Measurements from ENCODE around the gene THOC7. TPM values are rescaled to one million over a fixed set of nuclear protein-coding genes. Genes with fewer than 3 reads are reported as not detected.

Gene THOC7
- total RNA-seq, 2 donors from 2014 or later: 65.9 to 72.0 TPM

DNA sequence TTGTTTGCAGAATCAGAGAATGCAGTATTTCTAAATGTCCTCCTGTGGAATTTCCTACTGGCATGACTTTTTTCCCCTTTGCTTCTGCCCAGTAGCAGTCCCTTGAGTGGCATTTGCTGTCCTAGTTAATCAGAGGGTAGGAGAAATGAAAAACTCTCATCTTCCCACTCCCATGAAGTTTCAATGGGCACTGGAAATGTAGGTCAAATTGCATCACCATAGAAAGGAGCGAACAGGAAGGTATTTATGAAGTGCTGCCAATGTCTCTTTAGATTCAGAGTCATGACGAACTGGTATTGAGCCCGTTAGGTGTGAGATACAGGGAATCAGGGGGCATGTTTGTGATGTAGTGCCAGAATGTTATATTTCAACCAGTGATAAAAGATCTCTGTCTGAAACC, 23.3 kb upstream of the THOC7 start:
- intact Hi-C loops (cut with DNase I): no loop called here
- ATAC-seq (peak; percentile 23 to 66), DNase-seq (no peak)

DNA sequence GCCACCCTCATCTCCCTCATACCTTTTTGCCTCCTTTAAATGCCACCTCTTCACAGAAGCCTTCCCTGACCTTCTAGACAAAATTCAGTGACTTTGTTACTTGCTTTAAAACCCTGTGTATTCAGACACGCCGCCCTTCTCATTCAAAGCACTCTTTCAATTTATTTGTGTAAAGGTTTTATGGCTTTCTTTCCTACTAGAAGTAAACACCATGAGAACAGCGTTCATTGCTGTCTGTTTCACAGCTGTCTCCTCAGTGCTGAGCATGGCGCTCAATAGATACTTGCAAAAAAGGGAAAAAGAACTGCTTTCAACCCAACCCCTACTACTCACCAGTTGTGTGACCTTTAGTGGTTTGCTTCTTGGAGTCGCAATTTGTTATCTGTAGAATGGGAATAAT, 17.0 kb upstream of the THOC7 start:
- ATAC-seq: no peak
- intact Hi-C loops (cut with DNase I): no loop called here
- DNase-seq: no peak

DNA sequence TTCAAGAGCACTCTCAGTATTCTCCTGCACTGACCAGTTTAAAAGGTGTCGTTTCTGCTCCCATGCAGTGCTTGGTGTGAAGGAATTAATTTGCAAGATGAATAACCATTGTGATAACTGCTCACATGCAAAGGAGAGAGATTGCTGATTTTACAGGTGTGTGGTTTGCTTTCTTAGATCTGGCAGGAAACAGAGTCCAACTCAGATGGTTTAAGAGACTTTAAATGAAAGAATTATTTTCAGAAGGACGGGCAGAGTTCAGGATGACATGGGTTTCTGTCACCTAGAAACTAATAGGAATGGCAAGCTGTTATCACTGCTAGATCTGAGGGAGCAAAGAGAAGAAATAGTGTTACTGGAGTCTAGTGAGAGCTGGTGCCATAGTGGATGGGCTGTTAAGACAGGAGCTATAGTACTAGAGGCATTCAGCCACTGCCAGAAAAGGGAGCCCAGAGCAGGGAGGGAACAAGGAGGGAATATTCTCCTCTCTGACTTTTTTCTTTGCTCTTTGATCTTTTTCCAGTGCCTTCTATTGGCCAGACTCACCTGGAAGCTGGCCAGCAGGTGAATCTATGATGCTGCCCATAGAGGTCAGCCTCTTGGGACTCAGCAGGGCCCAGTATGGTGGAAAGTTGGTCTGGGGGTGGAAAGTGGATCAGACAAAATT, 14.9 kb upstream of the THOC7 start:
- intact Hi-C loops (cut with DNase I): no loop called here
- no peak for ATAC-seq
- DNase-seq: no peak

DNA sequence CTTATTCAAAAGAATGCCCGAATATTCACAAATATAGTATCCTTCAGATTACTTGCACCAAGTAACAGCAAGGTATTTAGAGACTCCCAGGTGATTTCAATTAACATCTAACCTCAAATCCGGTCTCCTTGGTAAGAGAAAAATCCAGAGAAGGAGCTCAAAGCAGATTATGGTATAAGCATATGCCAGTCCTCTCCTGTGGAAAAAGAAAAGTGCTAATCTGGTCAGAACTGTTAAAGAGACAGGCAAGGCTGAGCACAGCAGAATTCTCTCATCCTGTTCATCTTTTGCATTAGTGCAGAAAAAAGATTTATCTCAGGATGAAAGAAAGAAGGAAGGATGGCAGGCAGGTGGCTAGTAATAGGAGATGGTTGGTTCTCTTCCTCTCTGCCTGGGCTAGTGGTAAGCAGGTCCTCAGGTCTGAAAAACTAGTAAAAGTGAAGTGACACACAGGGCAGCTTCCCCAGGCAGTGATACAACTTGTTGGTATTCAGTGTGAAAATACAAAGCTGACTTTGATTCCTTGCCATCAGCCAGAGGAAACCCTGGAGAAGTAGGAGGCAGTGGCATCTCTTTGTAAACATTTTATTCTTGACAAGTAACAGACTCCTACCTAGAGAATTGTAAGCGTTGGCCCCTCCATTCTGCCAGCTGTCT, 14.3 kb upstream of the THOC7 start:
- intact Hi-C loops (cut with DNase I): no loop called here
- no peak for ATAC-seq

DNA sequence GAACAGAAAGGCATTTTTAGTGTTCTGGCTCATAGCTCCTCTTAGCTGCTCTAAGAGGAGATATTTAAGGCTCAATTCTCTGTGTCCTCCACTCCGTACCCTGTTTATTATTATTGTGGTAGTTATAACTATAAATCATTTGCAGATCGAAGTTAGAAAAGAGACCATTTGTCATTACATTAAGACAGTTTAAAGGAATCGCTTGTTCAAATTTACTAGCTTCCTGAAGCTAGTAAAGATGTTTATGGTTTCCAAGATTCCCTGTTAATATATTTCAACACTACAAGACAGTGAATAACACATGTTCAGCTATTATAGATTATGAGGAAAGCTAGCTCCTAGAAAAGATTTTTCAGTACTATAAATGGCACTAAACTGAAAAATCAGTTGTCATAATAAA, 12.7 kb upstream of the THOC7 start:
- DNase-seq: no peak
- ATAC-seq: no peak
- intact Hi-C loops (cut with DNase I): no loop called here

More for the DNA sequence above, 14.3 kb upstream of the THOC7 start:
- DNase-seq: no peak

DNA sequence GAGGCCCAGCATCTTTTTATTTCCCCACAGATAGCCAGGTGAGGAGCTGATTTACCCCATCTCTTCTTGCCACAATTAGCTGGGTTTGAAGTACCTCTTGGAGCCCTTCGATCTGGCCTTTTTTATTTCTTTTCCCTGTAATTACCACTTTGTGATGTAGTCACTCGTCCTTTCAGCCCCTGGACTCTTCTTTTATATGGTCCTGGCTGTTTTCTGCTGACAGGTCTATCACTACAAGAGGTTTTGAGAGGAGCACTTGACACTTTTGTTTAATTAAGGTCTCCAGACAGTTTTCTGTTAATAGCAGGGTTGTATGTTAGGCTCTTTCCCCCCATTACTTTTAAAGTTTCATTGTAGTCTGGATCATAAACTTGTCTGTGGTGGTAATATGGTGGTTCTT, 11.9 kb upstream of the THOC7 start:
- ATAC-seq (no peak), DNase-seq (no peak)
- intact Hi-C loops (cut with DNase I): no loop called here

DNA sequence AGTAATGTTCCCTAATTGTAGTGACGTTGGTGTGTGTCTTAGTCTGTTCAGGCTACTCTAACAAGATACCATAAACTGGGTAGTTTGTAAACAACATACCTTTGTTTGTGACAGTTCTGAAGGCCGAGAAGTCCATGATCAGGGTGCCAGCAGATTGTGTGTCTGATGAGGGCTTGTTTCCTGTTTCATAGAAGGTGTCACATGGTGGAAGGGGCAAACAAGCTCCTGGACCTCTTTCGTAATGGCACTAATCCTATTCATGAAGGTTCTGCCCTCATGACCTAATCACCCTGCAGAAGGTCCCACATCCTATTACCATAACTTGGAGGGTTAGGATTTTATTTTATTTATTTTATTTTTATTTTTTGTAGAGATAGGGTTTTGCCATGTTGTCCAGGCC, 11.2 kb upstream of the THOC7 start:
- intact Hi-C loops (cut with DNase I): no loop called here
- ATAC-seq (no peak), DNase-seq (no peak)

DNA sequence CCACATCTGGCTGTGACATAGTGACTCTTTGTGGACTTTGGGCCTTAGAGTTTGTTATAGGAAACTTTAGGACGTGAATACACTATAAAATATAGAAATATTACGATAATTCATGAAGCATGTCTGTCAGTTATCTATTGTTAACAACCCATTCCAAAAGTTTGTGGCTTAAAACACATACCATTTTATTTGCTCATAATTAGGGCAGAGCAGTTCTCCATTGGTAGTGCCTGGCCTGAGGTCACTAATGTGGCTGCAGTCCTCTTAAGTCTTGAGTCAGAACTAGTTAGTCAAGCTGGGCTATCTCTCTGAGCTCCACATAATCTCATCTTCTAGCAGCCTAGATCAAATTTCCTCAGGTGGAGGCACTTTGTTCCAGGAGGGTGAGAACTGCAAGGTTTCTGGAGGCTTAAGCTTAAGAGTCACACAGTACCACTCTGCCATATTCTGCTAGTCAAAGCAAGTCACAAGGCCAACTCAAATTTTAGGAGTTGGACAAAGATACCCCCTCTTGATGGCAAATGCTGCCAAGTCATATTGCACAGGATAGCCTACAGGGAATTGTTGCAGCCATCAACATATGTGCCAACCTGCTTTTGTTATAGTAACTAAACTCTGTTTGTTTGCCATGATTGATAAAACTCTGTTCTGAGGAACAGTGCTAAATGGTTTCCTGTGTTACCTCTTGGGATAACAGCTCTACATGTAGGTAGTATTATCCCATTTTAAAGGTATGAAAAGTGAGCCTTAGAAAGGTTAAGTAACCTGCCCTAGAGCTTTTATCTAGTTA, 8.7 kb upstream of the THOC7 start:
- ATAC-seq (peak in 1 of 2 donors; percentile 38), DNase-seq (no peak)
- intact Hi-C loops (cut with DNase I): no loop called here

DNA sequence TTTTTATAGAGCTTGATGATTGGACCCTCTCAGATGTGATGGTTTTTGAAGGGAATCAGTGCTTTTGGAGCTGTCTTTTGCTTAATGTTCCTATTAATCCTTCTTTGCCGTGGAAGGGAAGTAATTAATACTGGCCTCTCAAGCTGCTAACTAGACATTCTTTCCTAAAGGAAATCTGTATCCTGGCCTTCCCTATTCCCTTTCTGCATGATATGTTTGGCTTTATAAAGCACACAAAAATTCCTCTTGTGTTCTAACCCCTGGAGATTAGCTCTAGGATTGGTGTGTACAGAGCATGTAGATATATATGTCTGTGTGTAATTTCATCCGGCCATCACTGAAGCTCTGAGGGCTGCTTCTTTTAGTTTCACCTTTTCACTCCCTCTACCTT, 7.0 kb upstream of the THOC7 start:
- ATAC-seq (no peak), DNase-seq (no peak)
- intact Hi-C loops (cut with DNase I): no loop called here

DNA sequence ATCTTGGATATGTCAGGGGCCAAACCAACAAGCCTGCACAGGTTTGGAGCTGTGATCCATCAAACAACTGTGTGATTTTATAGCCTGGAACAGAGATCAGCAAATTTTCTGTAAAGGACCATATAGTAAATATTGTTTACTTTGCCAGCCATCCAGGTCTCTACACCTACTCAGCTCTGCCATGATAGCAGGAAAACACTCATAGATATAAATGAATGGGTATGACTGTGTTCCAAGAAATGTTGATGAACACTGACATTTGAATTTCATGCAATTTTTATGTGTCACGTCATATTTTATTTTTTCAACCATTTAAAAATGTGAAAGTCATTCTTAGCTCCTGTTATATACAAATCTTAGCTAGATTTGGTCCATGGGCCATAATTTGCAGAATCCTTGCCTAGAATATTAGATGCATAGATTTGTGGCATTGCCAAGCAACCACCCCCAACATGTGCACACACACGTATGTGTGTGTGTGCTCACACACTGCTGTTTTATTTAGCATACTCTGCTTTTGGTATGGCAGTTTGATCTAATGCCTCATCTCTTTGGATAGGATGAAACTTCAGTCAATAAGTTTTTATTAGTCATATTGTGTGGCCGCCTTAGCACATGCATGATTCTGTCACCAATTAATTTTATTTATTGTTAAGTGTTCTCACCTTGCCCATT, 6.5 kb upstream of the THOC7 start:
- no peak for ATAC-seq
- intact Hi-C loops (cut with DNase I): no loop called here
- DNase-seq: no peak

DNA sequence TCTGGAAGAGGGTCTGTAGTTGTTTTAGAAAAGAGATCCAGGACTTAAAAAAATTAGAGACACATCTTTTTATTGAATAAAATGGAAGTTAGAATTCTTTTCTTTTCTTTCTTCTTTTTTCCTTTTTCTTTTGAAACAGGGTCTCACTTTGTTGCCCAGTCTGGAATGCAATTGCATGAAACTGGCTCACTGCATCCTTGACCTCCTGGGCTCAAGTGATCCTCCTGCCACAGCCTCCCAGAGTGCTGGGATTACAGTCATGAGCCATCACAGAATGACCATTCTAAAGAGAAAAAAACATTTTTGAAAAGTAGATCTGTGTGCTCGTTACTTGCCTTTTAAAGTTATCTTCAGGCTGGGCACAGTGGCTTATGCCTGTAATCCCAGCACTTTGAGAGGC, 3.6 kb upstream of the THOC7 start:
- DNase-seq (no peak), ATAC-seq (no peak)
- intact Hi-C loops (cut with DNase I): no loop called here

DNA sequence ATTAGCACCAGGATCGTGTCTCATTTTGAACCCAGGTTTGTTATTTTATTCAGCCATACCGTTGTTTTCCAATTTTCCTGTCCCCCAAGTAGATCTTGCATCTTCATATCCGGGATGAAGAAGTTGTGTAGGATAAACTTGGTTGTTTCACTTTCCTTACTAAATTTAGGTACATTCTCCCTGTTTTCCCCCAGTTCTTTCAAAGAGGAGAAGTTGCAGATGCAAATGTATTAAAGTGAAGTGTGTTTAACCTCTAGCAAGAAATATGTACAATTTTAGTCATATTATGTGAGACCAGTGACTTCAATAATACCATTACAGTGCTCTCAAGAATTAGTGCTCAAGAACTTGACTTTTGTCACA, 1.3 kb upstream of the THOC7 start:
- no peak for ATAC-seq
- intact Hi-C loops (cut with DNase I): no loop called here
- DNase-seq: no peak

DNA sequence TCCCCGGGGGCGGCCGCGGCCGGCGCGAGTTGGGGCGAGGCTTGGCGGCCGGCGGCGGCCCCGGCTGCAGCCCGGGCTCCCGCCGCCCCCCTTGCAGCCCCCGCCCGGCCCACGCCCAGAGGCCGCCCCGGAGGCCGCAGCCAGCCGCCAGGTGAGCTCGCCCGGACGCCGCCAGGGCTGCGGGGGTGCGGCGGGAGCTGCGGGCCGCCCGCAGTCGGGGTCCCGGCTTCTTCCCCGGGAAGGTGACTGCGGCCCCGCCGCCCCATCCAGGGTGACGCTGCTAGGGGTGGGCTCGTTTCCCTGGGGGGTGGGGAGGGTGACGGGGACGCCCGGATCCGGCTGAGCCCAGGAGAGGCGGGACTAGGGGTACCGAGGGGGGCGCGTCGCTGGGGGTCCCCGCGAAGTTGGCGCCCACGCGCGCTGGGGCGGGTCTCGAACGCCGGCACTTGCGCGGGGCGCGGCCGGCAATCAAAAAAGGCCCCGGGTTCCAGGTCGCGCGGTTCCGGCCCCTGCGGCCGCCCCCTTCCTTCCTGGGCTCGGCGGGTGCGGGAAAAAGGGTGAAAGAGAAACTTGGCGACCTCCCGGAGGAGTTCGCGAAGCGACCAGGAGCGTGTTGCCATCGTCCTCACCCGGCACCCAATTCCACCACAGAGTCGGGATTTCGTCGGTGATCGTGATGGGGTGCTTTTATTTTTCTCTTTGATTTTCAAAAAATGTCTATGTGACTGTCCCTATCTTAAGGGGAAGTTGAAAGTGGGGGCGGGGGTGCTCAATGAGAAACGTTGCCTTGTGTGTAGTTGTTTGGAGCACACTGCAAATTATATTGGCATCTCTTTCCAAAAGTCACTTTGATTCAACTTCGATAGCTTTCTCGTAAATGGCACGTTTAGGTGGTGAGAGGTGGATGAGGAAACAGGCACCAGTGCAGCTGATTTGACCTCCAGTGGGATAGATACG, 681 bp upstream of the THOC7 start:
- DNase-seq: peak; percentile 40
- intact Hi-C loops (cut with DNase I): no loop called here
- peak; percentile 46 to 62 for ATAC-seq

DNA sequence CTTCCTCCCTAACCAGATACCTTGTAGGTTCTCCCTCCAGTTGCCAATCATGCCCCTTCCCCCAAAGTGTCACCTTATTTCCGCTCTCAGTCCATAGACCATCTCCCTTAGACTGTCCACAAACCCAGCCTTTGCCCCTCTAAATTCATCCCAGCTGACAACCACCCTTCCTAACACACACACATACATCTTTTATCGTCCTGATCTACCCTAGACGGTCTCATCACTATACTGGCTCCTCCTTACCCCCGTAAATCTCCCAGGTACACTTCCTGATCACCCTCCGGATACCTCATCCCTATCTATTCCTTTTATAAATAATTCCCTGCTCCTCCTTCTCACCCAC, 828 bp downstream of the THOC7 start:
- no peak for DNase-seq
- no peak for ATAC-seq
- intact Hi-C loops (cut with DNase I): no loop called here

DNA sequence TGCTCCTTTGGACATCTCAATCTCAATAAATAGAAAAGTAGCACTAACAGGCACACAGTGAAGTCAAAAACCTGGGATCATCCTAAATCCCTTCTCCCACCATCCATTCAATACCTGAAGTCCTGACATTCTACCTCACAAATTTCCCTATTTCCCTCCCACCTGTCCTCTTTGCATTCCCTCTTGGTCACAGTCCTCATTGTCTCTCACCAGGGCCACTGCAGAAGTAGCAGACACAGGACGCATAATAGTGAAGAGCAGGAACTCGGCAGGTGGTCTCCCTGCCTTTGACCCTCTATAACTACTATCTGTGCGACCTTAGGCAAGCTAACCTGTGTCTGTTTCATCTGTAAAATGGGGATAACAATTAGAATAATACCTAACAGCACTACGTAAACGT, 2.3 kb downstream of the THOC7 start:
- intact Hi-C loops (cut with DNase I): no loop called here
- ATAC-seq (no peak), DNase-seq (no peak)

DNA sequence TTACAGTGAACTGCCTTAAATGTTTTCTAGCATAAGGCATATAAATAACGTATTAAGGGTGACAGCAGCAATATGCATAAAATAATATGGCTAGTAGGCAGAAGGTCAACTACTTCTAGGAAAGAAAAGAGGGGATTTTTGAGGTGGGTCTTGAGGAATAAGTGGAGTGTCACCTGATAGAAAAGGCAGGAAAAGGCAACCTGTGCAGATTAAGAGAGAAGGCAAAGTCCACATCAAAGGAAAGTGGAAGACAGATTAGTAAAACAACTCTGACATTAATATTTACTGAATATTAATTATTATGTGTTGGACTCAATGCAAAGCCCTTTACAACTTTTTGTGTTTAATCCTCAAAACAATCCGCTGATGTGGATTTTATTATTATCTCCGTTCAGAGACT, 2.8 kb downstream of the THOC7 start:
- intact Hi-C loops (cut with DNase I): no loop called here
- no peak for DNase-seq
- no peak for ATAC-seq

DNA sequence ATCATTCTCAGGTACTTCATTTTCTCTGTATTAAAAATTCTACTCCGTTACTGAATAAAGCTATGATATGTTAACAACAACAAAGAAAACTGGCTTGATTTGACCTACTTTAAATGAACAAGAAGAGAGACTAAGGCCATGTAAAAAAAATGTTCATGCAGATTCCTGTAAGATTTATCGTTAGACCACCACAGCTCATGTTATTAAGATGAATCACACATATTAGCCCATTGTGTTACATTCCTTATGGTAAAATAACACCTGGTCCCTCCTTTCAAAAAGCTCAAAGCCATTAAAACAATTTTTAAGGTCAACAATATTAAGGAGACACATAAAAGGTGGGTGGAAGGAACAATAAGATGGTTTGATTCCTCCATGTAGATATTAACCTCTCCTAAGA, 6.3 kb downstream of the THOC7 start:
- DNase-seq (no peak), ATAC-seq (no peak)
- intact Hi-C loops (cut with DNase I): no loop called here

DNA sequence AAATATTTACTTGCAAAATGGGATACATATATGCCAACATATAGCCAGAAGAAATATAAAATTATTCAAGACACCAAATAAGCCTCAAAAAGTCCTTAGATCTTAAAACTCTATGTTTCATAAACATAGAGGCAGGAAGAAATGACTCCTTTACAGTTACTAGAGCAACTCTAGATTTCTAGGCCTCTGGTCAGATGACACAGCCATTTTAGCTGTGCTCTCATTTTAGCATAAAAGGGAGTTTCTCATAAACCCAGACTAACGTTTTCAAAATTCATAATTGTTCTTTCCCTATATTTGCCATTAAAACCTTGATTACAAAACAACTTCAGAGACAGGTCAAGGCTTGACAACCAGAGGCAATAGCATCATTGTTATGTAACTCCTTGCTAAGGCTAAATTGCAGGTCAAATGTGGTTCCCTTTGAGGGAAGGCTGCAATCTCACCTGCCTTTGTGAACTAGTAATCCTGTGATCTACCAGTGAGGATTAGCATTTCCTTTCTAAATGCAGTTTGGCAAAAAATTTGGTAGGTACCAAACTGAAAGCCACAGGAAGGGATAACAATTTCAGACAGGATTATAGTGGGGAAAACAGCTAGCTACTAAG, 8.2 kb downstream of the THOC7 start:
- ATAC-seq (no peak), DNase-seq (no peak)
- intact Hi-C loops (cut with DNase I): no loop called here

DNA sequence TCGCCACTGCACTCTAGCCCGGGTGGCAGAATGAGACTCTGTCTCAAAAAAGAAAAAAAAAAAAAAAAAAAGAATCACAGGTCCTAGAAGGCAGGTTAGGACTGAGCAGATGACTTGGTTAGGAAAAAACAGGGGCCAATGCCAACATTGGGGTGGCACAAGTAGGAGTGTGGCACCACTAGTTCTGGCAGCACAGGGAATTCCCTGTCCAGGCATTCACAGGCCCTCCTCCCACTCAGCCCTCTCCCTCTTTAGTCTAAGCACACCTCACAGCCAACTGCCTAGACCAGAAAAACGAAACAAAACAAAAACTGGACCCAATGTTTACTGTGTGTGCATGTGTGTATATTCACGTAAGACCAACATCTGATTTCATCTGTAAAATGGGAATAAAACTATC, 10.5 kb downstream of the THOC7 start:
- ATAC-seq (no peak), DNase-seq (no peak)
- intact Hi-C loops (cut with DNase I): no loop called here

All from left cardiac atrium (tissue), 4 donors.